Calu3 (cell line): ENCODE data around the gene LIN52. TPM values are rescaled to one million over a fixed set of nuclear protein-coding genes. Genes with fewer than 3 reads are reported as not detected.

Experiments used
- Bru-seq: library from RNA; stranded (reverse); fragments of 400-500 nt; gene quantifications from one replicate; lab custom pipeline; 2021; lab: Mats Ljungman, UMichigan
- BruChase-seq, 2 experiments: library from RNA; stranded (reverse); fragments of 400-500 nt; gene quantifications; one replicate each; lab custom pipeline; 2021; lab: Mats Ljungman, UMichigan
- BruUV-seq: library from RNA; stranded (reverse); fragments of 400-500 nt; replicated peaks from 2 replicates; lab custom pipeline; 2021; lab: Mats Ljungman, UMichigan
- CTCF ChIA-PET: fragments of 300-600 bp; sonication (Branson Sonifier 250); formaldehyde crosslinking; loops from one replicate; lab custom pipeline; 2022; ENCODE audit warnings: antibody characterized with exemption; lab: Charles Lee
- DNase-seq: peaks from one replicate; pipeline ENCODE4 v3.0.0; 2022
- H3K27ac Mint-ChIP-seq: one replicate; pipeline ENCODE4 v1.8.0; 2022; ENCODE audit warnings: mixed read lengths; ENCODE audit not compliant: unreplicated experiment
- H3K27me3 Mint-ChIP-seq: one replicate; pipeline ENCODE4 v1.8.0; 2022; ENCODE audit warnings: mixed read lengths; ENCODE audit not compliant: unreplicated experiment
- H3K36me3 Mint-ChIP-seq: one replicate; pipeline ENCODE4 v1.8.0; 2022; ENCODE audit warnings: mild to moderate bottlenecking, moderate library complexity, mixed read lengths; ENCODE audit not compliant: insufficient read depth, unreplicated experiment
- H3K4me1 Mint-ChIP-seq: one replicate; pipeline ENCODE4 v1.8.0; 2022; ENCODE audit warnings: mild to moderate bottlenecking, low read depth, mixed read lengths; ENCODE audit not compliant: unreplicated experiment
- H3K4me3 Mint-ChIP-seq: one replicate; pipeline ENCODE4 v1.8.0; 2022; ENCODE audit warnings: mild to moderate bottlenecking, low read depth, moderate library complexity, mixed read lengths; ENCODE audit not compliant: unreplicated experiment
- H3K9me3 Mint-ChIP-seq: one replicate; pipeline ENCODE4 v1.8.0; 2022; ENCODE audit warnings: low read depth, mixed read lengths; ENCODE audit not compliant: unreplicated experiment
- CTCF ChIP-seq: fragments of 200-600 bp; IDR thresholded peaks from one replicate; pipeline ENCODE4 v1.8.0; 2022; ENCODE audit warnings: antibody characterized with exemption; ENCODE audit not compliant: unreplicated experiment
- intact Hi-C: fragments of 100-400 bp; cut with micrococcal nuclease; formaldehyde crosslinking; loops from one replicate; pipeline ENCODE4 v1.10.0; 2022; ENCODE audit not compliant: unreplicated experiment
- long read RNA-seq: library from polyadenylated mRNA; stranded (forward); transcript quantifications from one replicate; pipeline ENCODE4 v2.0.0, GENCODE V29; 2022
- total RNA-seq: library from RNA; stranded (reverse); gene quantifications from 2 replicates; pipeline ENCODE4 v1.2.3, GENCODE V29; 2022

The LIN52 gene
- total RNA-seq (9.1 and 11.2 TPM in 2 replicates), Bru-seq, nascent RNA (percentile 72 among the genes with signal in this experiment), BruChase-seq, experiment 1, labeled RNA remaining after a 6-hour chase (percentile 57 among the genes with signal in this experiment), BruChase-seq, experiment 2, labeled RNA remaining after a 2-hour chase (percentile 65 among the genes with signal in this experiment)
- long read RNA-seq, transcript LIN52-205 (6 exons, 2,776 nt) = major isoform, 14 of 25 reads
- long read RNA-seq, partial matches to known transcripts = 0 of 25 reads
- long read RNA-seq, other reads (novel, unspliced or antisense) = 11 of 25 reads

- peak; percentile 99 for DNase-seq
- Mint-ChIP-seq H3K36me3 (peaks cover 23% of the 10 kb centered on the region), H3K4me3 (peak within 1 kb of the TSS; percentile 93), H3K27ac (peak within 1 kb of the TSS; percentile 96), H3K9me3 (no peaks in the 10 kb centered on the region), H3K4me1 (peaks cover 16% of the 10 kb centered on the region), H3K27me3 (no peaks in the 10 kb centered on the region)
- no TSS peak for BruUV-seq
- intact Hi-C loops = no loop called here
- CTCF ChIA-PET = interaction anchor here (0.5 to 1.1 kb wide), 2 partner anchors 245 to 292 kb away, joined by 3 read pairs; no protein-coding TSS in a partner anchor
- TF ChIP-seq CTCF = no peak
Measured at GRCh38 chr14:74084277-74085046, at the start of gene LIN52, which contains the start of gene ALDH6A1. Gene LIN52 (plus strand): TSS chr14:74084956. CDS start chr14:74084975, 19 bp downstream. Gene ALDH6A1 (minus strand): TSS chr14:74084453. CDS start chr14:74084394, 59 bp downstream.

- CTCF ChIA-PET = no interaction called here
Measured at GRCh38 chr14:74035556-74035955, 49.2 kb upstream of the LIN52 start.

GRCh38 chr14:74038020-74038859 is 46.5 kb upstream of the LIN52 start:
- peak; percentile 40 for TF ChIP-seq CTCF
- no peaks in the 10 kb centered on the region for H3K9me3 Mint-ChIP-seq
- no peaks in the 10 kb centered on the region for H3K36me3 Mint-ChIP-seq
- no TSS peak for BruUV-seq
- CTCF ChIA-PET = interaction anchor here (0.6 kb wide), 1 partner anchor 346 kb away, joined by 3 read pairs; no protein-coding TSS in a partner anchor
- DNase-seq = peak; percentile 21
- intact Hi-C loops = loop anchor here (10.0 kb wide), 1 partner anchor 153 kb away; the partner anchor contains the start of gene ZNF410
- H3K27ac Mint-ChIP-seq = no peak overlapping the region
- no peaks in the 10 kb centered on the region for H3K4me1 Mint-ChIP-seq
- no peaks in the 10 kb centered on the region for H3K27me3 Mint-ChIP-seq
- no peak overlapping the region for H3K4me3 Mint-ChIP-seq

More at GRCh38 chr14:74035556-74035955, 49.2 kb upstream of the LIN52 start:
- Mint-ChIP-seq H3K27me3 (no peaks in the 10 kb centered on the region), H3K27ac (no peak overlapping the region), H3K9me3 (no peaks in the 10 kb centered on the region), H3K4me3 (no peak overlapping the region), H3K36me3 (no peaks in the 10 kb centered on the region), H3K4me1 (no peaks in the 10 kb centered on the region)
- DNase-seq = no peak
- TF ChIP-seq CTCF = no peak
- no TSS peak for BruUV-seq
- intact Hi-C loops = loop anchor here (10.0 kb wide), 1 partner anchor 151 kb away; the partner anchor contains the start of gene ZNF410

- BruUV-seq = no TSS peak
- H3K4me3 Mint-ChIP-seq = no peak overlapping the region
- H3K4me1 Mint-ChIP-seq = no peaks in the 10 kb centered on the region
- H3K27me3 Mint-ChIP-seq = no peaks in the 10 kb centered on the region
- H3K9me3 Mint-ChIP-seq = no peaks in the 10 kb centered on the region
- intact Hi-C loops = no loop called here
- DNase-seq = no peak
- no peak for TF ChIP-seq CTCF
- no peak overlapping the region for H3K27ac Mint-ChIP-seq
- CTCF ChIA-PET = interaction anchor here (0.6 kb wide), 1 partner anchor 552 kb away, joined by 3 read pairs; the partner anchor contains the start of gene RIOX1
- H3K36me3 Mint-ChIP-seq = no peaks in the 10 kb centered on the region
Measured at GRCh38 chr14:74042296-74042695, 42.5 kb upstream of the LIN52 start.
